GM18520 (cell line): ENCODE measurements around the gene PIERCE2.
"Not testable (repeated sequence)": the region's sequence is repeated elsewhere in the genome, so short reads cannot be mapped to it uniquely, and the experiment has no call there.

Experiments used
- ATAC-seq: cut with Tn5 transposase; IDR thresholded peaks from one replicate; pipeline ENCODE4 v1.9.1; 2021; ENCODE audit not compliant: unreplicated experiment

The PIERCE2 gene

GRCh38 chr15:55408012-55408928 lies at the start of gene PIERCE2, which contains the start of gene CCPG1:
TSS of gene PIERCE2 (plus strand) at chr15:55408495. CDS start at chr15:55408769, 274 bp downstream.
TSS of gene CCPG1 (minus strand) at chr15:55408359. CDS start at chr15:55389424, 18,935 bp downstream.
- peak; percentile 93 for ATAC-seq

- ATAC-seq: no peak
Observed at GRCh38 chr15:55360256-55360655, 48.0 kb upstream of the PIERCE2 start.

- no peak for ATAC-seq
Observed at GRCh38 chr15:55361048-55361447, 47.2 kb upstream of the PIERCE2 start.

- no peak for ATAC-seq
Observed at GRCh38 chr15:55362641-55363040, 45.7 kb upstream of the PIERCE2 start.

- ATAC-seq: no peak
Observed at GRCh38 chr15:55366981-55367380, 41.3 kb upstream of the PIERCE2 start.

GRCh38 chr15:55372701-55373440 lies 35.4 kb upstream of the PIERCE2 start:
- ATAC-seq: no peak

- no peak for ATAC-seq
Observed at GRCh38 chr15:55379095-55379494, 29.2 kb upstream of the PIERCE2 start.

GRCh38 chr15:55381595-55381994 lies 26.7 kb upstream of the PIERCE2 start:
- ATAC-seq: no peak

- no peak for ATAC-seq
Observed at GRCh38 chr15:55383687-55384086, 24.6 kb upstream of the PIERCE2 start.

GRCh38 chr15:55387027-55387426 lies 21.3 kb upstream of the PIERCE2 start:
- ATAC-seq: no peak

- no peak for ATAC-seq
Observed at GRCh38 chr15:55389264-55389607, 19.1 kb upstream of the PIERCE2 start.

GRCh38 chr15:55394694-55395093 lies 13.6 kb upstream of the PIERCE2 start:
- ATAC-seq: no peak

- no peak for ATAC-seq
Observed at GRCh38 chr15:55398243-55398642, 10.1 kb upstream of the PIERCE2 start.

GRCh38 chr15:55400050-55400449 lies 8.2 kb upstream of the PIERCE2 start:
- ATAC-seq: not testable (repeated sequence)

- ATAC-seq: no peak
Observed at GRCh38 chr15:55401786-55402246, 6.5 kb upstream of the PIERCE2 start.

GRCh38 chr15:55402707-55403106 lies 5.6 kb upstream of the PIERCE2 start:
- ATAC-seq: no peak

GRCh38 chr15:55403531-55403930 lies 4.8 kb upstream of the PIERCE2 start:
- no peak for ATAC-seq

GRCh38 chr15:55407498-55408011 lies 740 bp upstream of the PIERCE2 start:
- ATAC-seq: no peak

GRCh38 chr15:55408976-55409375 lies 681 bp downstream of the PIERCE2 start:
- ATAC-seq: not testable (repeated sequence)

- ATAC-seq: not testable (repeated sequence)
Observed at GRCh38 chr15:55417678-55418077, 9.4 kb downstream of the PIERCE2 start.

- no peak for ATAC-seq
Observed at GRCh38 chr15:55420171-55420866, 12.0 kb downstream of the PIERCE2 start.
